Activated naive CD4-positive, alpha-beta T cell treated with anti-CD3 and anti-CD28 coated beads, Interleukin-2, amount 50 U/mL, for 16 hours (primary cell): Measurements from ENCODE around the gene ATM.

Source experiments
- DNase-seq: peaks from one replicate; pipeline ENCODE4 v3.0.0-alpha.2; 2020

ATM gene, protein sequence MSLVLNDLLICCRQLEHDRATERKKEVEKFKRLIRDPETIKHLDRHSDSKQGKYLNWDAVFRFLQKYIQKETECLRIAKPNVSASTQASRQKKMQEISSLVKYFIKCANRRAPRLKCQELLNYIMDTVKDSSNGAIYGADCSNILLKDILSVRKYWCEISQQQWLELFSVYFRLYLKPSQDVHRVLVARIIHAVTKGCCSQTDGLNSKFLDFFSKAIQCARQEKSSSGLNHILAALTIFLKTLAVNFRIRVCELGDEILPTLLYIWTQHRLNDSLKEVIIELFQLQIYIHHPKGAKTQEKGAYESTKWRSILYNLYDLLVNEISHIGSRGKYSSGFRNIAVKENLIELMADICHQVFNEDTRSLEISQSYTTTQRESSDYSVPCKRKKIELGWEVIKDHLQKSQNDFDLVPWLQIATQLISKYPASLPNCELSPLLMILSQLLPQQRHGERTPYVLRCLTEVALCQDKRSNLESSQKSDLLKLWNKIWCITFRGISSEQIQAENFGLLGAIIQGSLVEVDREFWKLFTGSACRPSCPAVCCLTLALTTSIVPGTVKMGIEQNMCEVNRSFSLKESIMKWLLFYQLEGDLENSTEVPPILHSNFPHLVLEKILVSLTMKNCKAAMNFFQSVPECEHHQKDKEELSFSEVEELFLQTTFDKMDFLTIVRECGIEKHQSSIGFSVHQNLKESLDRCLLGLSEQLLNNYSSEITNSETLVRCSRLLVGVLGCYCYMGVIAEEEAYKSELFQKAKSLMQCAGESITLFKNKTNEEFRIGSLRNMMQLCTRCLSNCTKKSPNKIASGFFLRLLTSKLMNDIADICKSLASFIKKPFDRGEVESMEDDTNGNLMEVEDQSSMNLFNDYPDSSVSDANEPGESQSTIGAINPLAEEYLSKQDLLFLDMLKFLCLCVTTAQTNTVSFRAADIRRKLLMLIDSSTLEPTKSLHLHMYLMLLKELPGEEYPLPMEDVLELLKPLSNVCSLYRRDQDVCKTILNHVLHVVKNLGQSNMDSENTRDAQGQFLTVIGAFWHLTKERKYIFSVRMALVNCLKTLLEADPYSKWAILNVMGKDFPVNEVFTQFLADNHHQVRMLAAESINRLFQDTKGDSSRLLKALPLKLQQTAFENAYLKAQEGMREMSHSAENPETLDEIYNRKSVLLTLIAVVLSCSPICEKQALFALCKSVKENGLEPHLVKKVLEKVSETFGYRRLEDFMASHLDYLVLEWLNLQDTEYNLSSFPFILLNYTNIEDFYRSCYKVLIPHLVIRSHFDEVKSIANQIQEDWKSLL (N-terminal part only)

DNA sequence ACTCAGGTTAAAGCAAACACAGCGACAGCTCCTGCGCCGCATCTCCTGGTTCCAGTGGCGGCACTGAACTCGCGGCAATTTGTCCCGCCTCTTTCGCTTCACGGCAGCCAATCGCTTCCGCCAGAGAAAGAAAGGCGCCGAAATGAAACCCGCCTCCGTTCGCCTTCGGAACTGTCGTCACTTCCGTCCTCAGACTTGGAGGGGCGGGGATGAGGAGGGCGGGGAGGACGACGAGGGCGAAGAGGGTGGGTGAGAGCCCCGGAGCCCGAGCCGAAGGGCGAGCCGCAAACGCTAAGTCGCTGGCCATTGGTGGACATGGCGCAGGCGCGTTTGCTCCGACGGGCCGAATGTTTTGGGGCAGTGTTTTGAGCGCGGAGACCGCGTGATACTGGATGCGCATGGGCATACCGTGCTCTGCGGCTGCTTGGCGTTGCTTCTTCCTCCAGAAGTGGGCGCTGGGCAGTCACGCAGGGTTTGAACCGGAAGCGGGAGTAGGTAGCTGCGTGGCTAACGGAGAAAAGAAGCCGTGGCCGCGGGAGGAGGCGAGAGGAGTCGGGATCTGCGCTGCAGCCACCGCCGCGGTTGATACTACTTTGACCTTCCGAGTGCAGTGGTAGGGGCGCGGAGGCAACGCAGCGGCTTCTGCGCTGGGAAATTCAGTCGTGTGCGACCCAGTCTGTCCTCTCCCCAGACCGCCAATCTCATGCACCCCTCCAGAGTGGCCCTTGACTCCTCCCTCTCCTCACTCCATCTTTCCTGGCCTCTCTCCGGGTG, at the start of gene ATM, which contains the start of gene NPAT:
Gene ATM, plus strand, starts transcription at position 494 of the 774 bp plus-strand sequence. CDS start 4,558 bp downstream, outside the sequence.
Gene NPAT, minus strand, starts transcription at position 65 of the 774 bp plus-strand sequence. CDS start 102 bp downstream, outside the sequence.
- peak; percentile 97 for DNase-seq

DNA sequence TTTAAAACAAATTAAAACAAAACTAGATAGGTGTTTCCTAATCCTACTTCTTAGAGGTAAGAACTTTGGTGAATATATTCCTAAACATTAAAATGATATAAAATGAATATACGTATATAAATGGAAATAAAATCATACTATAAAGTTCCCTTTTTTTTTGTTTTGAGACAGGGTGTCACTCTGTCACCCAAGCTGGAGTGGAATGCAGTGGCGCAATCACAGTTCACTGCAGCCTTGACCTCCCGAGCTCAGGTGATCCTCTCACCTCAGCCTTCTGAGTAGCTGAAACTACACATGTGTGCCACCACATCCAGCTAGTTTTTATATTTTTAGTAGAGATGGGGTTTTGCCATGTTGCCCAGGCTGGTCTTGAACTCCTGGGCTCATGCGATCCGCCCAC, 45.3 kb upstream of the ATM start:
- DNase-seq: no peak

DNA sequence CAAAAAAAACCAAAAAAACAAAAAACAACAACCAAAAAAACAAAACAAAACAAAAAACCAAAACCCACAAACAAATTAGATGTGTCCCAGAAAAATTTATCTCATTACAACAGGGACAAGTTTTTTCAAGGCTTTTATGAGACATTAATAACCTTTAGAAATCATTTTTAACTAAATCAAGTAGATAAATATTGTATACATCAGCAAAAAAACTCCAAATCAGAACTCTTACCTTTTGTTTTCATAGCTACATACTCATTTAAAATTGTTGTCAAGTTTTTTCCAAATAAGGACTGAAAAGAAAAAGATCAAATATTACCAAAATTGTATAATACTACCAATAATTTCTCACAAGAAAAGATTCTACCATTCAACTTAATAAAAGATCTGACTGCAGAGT, 29.1 kb upstream of the ATM start:
- no peak for DNase-seq

DNA sequence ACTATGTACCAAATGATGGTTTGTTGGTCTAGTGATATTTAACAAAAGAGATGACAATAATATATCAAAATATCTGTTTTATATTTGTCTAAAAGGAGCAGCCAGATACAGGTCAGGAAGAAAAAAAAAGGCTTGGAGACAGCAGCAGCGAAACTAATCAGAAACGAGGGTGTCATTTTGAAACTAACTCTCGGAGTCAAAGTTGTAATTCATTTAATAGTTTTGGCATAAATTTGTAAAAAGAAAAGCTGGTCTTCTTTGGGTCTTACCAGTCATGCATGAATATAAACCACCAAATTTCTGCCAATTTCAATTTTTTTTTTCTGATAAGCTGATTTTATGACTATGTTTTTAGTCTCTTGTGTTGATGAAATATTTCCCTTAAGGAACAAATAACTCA, 26.0 kb upstream of the ATM start:
- DNase-seq: no peak

DNA sequence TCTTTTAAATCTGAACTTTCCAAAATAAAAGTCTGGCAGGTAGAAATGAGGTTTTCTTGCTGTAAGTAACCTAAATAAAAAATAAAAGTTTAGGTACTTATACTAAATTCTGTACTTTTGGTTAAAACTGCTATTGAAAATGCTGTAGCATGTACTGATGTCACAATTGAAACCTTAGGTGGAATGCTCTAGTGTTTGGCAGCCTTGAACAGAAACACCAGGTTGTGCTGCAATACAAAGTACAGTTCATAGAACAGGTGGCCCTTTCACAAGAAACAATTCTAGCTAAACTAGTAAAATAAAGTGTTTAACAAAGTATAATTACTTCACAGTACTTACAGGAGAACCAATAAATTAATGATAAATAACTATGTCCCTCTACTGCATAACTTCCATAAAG, 25.5 kb upstream of the ATM start:
- DNase-seq: no peak

DNA sequence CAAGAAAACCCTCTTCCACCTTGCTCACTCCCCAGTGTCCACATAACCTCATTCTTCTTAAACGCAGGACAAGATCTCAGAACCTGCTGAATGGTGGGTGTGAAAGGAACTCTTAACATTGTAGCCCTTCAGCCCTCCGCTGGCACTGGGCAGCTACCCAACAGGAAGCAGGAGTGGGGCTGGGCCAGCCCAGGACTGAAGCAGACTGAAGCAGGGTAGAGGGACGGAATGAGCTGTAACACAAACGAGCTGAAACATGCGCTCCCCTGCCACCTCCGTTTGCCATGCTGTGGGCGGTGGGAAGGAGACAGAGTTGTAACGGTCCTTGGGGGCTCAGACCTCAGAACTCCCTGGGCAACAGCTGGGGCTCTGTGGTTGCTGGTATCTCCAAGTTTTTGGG, 24.0 kb upstream of the ATM start:
- no peak for DNase-seq

- DNase-seq: peak; percentile 78
Measured at GRCh38 chr11:108199446-108200321, 23.2 kb upstream of the ATM start.

- DNase-seq: no peak
Measured at GRCh38 chr11:108203075-108203474, 19.8 kb upstream of the ATM start.

DNA sequence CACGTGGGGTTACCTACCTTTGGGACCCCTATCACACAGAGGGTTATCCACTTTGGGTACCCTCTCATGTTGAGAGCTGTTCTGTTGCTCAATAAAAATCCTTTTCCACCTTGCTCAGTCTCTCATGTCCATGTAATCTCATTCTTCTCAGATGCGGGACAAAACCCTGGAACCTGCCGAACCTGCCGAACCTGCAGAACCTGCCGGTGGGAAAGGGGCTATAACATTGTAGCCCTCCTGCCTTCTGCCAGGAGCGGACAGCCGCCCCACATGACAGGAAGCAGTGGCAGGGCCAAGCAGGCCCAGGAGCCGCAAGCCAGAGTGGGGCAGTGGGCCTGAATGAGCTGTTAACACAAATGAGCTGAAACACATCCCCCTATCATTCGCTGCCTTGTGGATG, 18.5 kb upstream of the ATM start:
- no peak for DNase-seq

GRCh38 chr11:108204929-108205499, 17.9 kb upstream of the ATM start:
- no peak for DNase-seq

GRCh38 chr11:108206171-108206570, 16.7 kb upstream of the ATM start:
- no peak for DNase-seq

DNA sequence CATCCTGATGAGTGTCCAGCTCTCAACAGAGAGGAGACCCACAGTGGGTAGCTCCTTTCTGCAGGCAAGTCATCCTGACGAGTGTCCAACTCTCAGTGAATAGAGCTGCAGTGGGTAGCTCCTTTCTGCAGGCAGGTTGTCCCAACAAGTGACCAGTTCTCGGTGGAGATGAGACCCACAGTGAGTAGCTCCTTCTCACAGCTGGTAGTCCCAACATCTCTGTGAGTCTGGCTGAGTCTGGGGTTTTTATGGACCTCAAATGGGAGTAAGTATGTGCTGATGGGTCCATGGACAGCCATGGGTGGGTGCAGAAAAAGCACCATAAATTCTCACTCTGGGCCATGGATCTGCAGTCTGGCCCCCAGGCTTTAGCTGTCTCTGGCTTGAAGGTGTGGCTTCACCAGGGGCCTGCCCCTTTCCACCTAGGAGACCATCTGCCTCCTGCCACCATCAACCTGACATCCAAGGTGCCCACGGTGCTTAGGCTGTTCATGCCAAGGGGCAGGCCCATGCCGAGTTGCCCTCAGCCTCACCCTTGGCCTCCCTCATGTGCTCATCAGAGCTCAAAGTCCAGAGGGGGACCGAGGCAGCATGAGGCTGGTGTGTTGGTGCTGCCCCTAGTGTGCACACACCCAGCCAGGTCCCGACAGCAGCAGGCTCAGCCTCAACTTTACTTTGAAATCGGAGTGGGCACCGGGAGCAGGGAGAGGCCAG, 15.7 kb upstream of the ATM start:
- no peak for DNase-seq

DNA sequence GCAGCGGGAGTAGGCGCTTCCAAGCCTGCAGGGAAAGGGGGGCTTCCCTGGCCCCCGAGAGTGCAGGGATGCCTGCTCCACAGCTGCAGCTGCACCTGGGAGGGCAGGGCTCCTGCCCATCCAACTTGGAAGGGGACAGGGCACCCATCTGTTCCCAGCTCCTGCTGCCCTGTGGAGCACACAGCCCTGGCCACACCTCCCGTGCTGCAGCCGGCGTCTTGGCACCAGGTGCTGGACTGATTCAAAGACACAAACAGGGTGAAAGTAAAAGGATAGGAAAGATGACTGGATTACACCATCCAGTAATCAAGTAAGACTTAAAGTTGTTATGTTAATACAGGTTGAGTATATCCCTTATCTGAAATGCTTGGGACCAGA, 15.2 kb upstream of the ATM start:
- DNase-seq: no peak

GRCh38 chr11:108210441-108210840, 12.4 kb upstream of the ATM start:
- DNase-seq: no peak

DNA sequence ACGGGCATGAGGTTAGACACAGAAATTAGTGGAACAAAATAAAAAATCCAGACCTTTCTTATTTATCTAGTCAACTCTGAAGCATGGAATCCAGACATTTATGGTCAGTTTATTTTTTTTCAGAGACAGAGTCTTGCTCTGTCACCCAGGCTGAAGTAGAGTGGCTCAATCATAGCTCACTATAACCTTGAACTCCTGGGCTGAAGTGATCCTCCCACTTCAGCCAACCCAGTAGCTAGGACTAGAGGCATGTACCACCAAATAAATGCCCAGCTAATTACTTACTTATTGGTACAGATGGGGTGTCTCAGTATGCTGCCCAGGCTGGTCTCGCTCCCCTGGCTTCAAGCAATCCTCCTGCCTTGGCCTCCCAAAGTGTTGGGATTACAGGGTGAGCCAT, 9.1 kb upstream of the ATM start:
- no peak for DNase-seq

DNA sequence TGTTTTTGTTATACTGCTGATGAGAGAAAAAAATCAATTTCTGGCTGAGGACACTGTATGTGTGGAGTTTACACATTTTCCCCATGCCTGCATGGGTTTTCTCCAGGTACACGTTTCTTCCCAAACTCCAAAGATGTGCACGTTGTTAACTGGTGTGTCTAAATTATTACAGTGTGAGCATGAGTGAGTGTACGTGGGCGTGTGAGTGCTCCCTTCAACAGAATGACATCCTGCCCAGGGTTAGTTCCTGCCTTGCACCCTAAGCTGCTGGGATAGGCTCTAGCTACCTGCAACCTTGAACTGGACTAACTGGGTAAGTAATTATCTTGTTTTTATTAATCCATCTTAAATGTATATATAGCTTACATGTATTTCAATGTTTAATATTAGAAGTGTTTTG, 5.9 kb upstream of the ATM start:
- DNase-seq: no peak

DNA sequence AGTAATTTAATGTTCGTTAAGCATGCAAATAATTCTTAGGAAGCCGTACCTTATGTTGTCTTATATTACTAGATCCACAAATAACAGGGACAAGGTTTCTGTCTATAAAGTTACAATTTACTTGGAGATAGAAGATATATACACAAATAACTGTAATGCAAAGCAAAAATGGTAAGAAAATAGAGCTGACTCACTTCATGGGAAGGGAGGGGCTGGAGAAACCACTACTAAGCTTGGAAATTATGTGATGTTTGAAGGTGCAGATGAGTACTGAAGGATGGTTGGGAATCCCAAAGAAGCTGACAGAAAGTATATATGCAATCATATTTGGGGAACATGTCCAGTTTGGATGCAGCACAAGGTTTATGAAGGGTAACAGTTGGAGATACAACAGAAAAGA, 4.4 kb upstream of the ATM start:
- no peak for DNase-seq

GRCh38 chr11:108218912-108219783, 3.7 kb upstream of the ATM start:
- no peak for DNase-seq

DNA sequence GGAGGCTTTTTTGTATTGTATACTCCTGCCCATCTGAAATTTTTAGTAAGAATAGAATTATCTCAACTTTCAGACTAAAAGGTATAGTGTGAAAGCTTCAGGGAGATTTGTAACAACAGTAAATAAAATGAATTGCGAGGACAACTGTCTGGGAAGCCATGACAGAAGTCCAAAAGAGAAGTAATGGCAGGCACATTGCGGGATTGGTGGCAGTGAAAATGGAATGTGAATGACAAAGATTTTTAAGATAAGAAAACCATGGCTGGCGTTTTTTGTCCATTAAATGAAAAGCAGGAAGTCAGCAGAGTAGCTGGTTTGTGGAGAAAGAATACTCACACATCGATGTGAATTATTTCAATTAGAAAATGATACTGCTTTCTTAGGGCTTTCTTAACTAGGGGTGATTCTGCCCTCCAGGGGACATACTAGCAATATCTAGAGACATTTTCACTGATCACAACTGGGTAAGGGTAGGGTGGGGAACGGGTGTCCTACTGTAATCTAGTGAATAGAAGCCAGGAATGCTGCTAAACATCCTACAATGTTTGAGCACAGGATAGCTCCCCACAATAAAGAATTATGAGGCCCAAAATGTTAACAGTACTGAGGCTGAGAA, 2.0 kb upstream of the ATM start:
- no peak for DNase-seq
